Immature natural killer cell (primary cell): Measurements from ENCODE around the gene AATK. TPM values are rescaled to one million over a fixed set of nuclear protein-coding genes. Genes with fewer than 3 reads are reported as not detected.

ENCODE experiments used
- DNase-seq, 3 donors: peaks; one replicate each; pipeline ENCODE4 v3.0.0; 2022; ENCODE audit warnings: mixed read lengths in 1 of 3
- H3K27ac Mint-ChIP-seq, 6 donors: one replicate each; pipeline ENCODE4 v1.8.0; 2020; ENCODE audit warnings: mixed read lengths in 6 of 6, mild to moderate bottlenecking in 5 of 6, inconsistent platforms in 4 of 6, moderate library complexity in 3 of 6
- H3K27me3 Mint-ChIP-seq, 3 donors: one replicate each; pipeline ENCODE4 v1.8.0; 2020 to 2021; ENCODE audit warnings: low read depth in 3 of 3, mild to moderate bottlenecking in 3 of 3, mixed read lengths in 3 of 3, moderate library complexity in 3 of 3, inconsistent platforms in 1 of 3
- H3K36me3 Mint-ChIP-seq, 3 donors: one replicate each; pipeline ENCODE4 v1.8.0; 2020; ENCODE audit warnings: mixed read lengths in 3 of 3, inconsistent platforms in 2 of 3, mild to moderate bottlenecking in 2 of 3
- H3K4me1 Mint-ChIP-seq, 2 donors: one replicate each; pipeline ENCODE4 v1.8.0; 2020; ENCODE audit warnings: inconsistent platforms in 2 of 2, mild to moderate bottlenecking in 2 of 2, mixed read lengths in 2 of 2, moderate library complexity in 1 of 2
- H3K4me3 Mint-ChIP-seq, 5 donors: one replicate each; pipeline ENCODE4 v1.8.0; 2020; ENCODE audit warnings: mild to moderate bottlenecking in 5 of 5, mixed read lengths in 5 of 5, inconsistent platforms in 3 of 5, moderate library complexity in 3 of 5
- H3K9me3 Mint-ChIP-seq, 6 donors: one replicate each; pipeline ENCODE4 v1.8.0; 2020; ENCODE audit warnings: mild to moderate bottlenecking in 6 of 6, mixed read lengths in 6 of 6, inconsistent platforms in 4 of 6, moderate library complexity in 3 of 6
- polyA plus RNA-seq, 3 donors: library from polyadenylated mRNA; unstranded; fragments of 300-500 nt; fragmentation: Illumina TruSeq; gene quantifications; one replicate each; pipeline ENCODE4 v1.2.3, GENCODE V29; 2021

Gene AATK
- polyA plus RNA-seq, 3 donors from 2014 or later: 0.52 to 2.9 (median 0.97) TPM

- Mint-ChIP-seq H3K27ac (no peak overlapping the region), H3K4me3 (no peak overlapping the region), H3K27me3 (no peaks in the 10 kb centered on the region), H3K9me3 (no peaks in the 10 kb centered on the region), H3K4me1 (no peaks in the 10 kb centered on the region), H3K36me3 (no peaks in the 10 kb centered on the region)
- no peak for DNase-seq
Observed at GRCh38 chr17:81191646-81192045, 25.6 kb upstream of the AATK start.

GRCh38 chr17:81191116-81191515, 25.1 kb upstream of the AATK start:
- H3K4me3 Mint-ChIP-seq: no peak overlapping the region
- no peak overlapping the region for H3K27ac Mint-ChIP-seq
- no peaks in the 10 kb centered on the region for H3K27me3 Mint-ChIP-seq
- DNase-seq: no peak
- H3K36me3 Mint-ChIP-seq: no peaks in the 10 kb centered on the region
- no peaks in the 10 kb centered on the region for H3K4me1 Mint-ChIP-seq
- H3K9me3 Mint-ChIP-seq: no peaks in the 10 kb centered on the region

GRCh38 chr17:81190591-81190990, 24.6 kb upstream of the AATK start:
- Mint-ChIP-seq H3K4me3 (no peak overlapping the region), H3K4me1 (no peaks in the 10 kb centered on the region), H3K9me3 (no peaks in the 10 kb centered on the region), H3K27ac (no peak overlapping the region), H3K36me3 (no peaks in the 10 kb centered on the region), H3K27me3 (no peaks in the 10 kb centered on the region)
- no peak for DNase-seq

- H3K4me1 Mint-ChIP-seq: no peaks in the 10 kb centered on the region
- DNase-seq: no peak
- H3K27me3 Mint-ChIP-seq: peaks cover 0 to 2% (median 0%) of the 10 kb centered on the region in 3 donors
Observed at GRCh38 chr17:81189670-81190530, 23.9 kb upstream of the AATK start.

GRCh38 chr17:81189016-81189415, 23.0 kb upstream of the AATK start:
- Mint-ChIP-seq H3K27ac (no peak overlapping the region), H3K36me3 (no peaks in the 10 kb centered on the region), H3K4me3 (no peak overlapping the region), H3K9me3 (no peaks in the 10 kb centered on the region), H3K4me1 (no peaks in the 10 kb centered on the region), H3K27me3 (peaks cover 0 to 2% (median 0%) of the 10 kb centered on the region in 3 donors)
- DNase-seq: no peak

More at GRCh38 chr17:81189670-81190530, 23.9 kb upstream of the AATK start:
- no peaks in the 10 kb centered on the region for H3K9me3 Mint-ChIP-seq
- H3K27ac Mint-ChIP-seq: no peak overlapping the region
- H3K4me3 Mint-ChIP-seq: no peak overlapping the region
- no peaks in the 10 kb centered on the region for H3K36me3 Mint-ChIP-seq

GRCh38 chr17:81188491-81188840, 22.4 kb upstream of the AATK start:
- no peaks in the 10 kb centered on the region for H3K4me1 Mint-ChIP-seq
- no peak overlapping the region for H3K27ac Mint-ChIP-seq
- DNase-seq: no peak
- H3K36me3 Mint-ChIP-seq: no peaks in the 10 kb centered on the region
- H3K27me3 Mint-ChIP-seq: peaks cover 0 to 2% (median 0%) of the 10 kb centered on the region in 3 donors
- no peaks in the 10 kb centered on the region for H3K9me3 Mint-ChIP-seq
- H3K4me3 Mint-ChIP-seq: no peak overlapping the region

GRCh38 chr17:81187586-81188490, 21.8 kb upstream of the AATK start:
- Mint-ChIP-seq H3K9me3 (no peaks in the 10 kb centered on the region), H3K36me3 (no peaks in the 10 kb centered on the region), H3K4me3 (no peak overlapping the region), H3K27me3 (peaks cover 0 to 2% (median 0%) of the 10 kb centered on the region in 3 donors), H3K4me1 (no peaks in the 10 kb centered on the region), H3K27ac (no peak overlapping the region)
- no peak for DNase-seq

GRCh38 chr17:81187120-81187519, 21.1 kb upstream of the AATK start:
- DNase-seq: no peak
- H3K27ac Mint-ChIP-seq: no peak overlapping the region
- peaks cover 0 to 2% (median 0%) of the 10 kb centered on the region in 3 donors for H3K27me3 Mint-ChIP-seq
- H3K36me3 Mint-ChIP-seq: no peaks in the 10 kb centered on the region
- H3K9me3 Mint-ChIP-seq: no peaks in the 10 kb centered on the region
- no peaks in the 10 kb centered on the region for H3K4me1 Mint-ChIP-seq
- H3K4me3 Mint-ChIP-seq: no peak overlapping the region

GRCh38 chr17:81186203-81186602, 20.2 kb upstream of the AATK start:
- no peak for DNase-seq
- Mint-ChIP-seq H3K9me3 (no peaks in the 10 kb centered on the region), H3K27me3 (peaks cover 0 to 2% (median 0%) of the 10 kb centered on the region in 3 donors), H3K4me1 (no peaks in the 10 kb centered on the region), H3K36me3 (no peaks in the 10 kb centered on the region), H3K4me3 (no peak overlapping the region), H3K27ac (peak overlapping the region in 1 of 6 donors; percentile 17)

GRCh38 chr17:81184555-81184954, 18.5 kb upstream of the AATK start:
- peaks cover 0 to 2% (median 0%) of the 10 kb centered on the region in 3 donors for H3K27me3 Mint-ChIP-seq
- no peak for DNase-seq
- no peak overlapping the region for H3K4me3 Mint-ChIP-seq
- H3K4me1 Mint-ChIP-seq: no peaks in the 10 kb centered on the region
- no peak overlapping the region for H3K27ac Mint-ChIP-seq
- no peaks in the 10 kb centered on the region for H3K36me3 Mint-ChIP-seq
- H3K9me3 Mint-ChIP-seq: no peaks in the 10 kb centered on the region

- no peaks in the 10 kb centered on the region for H3K9me3 Mint-ChIP-seq
- peaks cover 0 to 4% (median 0%) of the 10 kb centered on the region in 3 donors for H3K27me3 Mint-ChIP-seq
- H3K4me1 Mint-ChIP-seq: no peaks in the 10 kb centered on the region
- no peak for DNase-seq
- H3K36me3 Mint-ChIP-seq: no peaks in the 10 kb centered on the region
- H3K4me3 Mint-ChIP-seq: no peak overlapping the region
- H3K27ac Mint-ChIP-seq: no peak overlapping the region
Observed at GRCh38 chr17:81183807-81184206, 17.8 kb upstream of the AATK start.

GRCh38 chr17:81183316-81183715, 17.3 kb upstream of the AATK start:
- Mint-ChIP-seq H3K36me3 (no peaks in the 10 kb centered on the region), H3K9me3 (no peaks in the 10 kb centered on the region), H3K4me1 (no peaks in the 10 kb centered on the region), H3K27me3 (peaks cover 0 to 4% (median 0%) of the 10 kb centered on the region in 3 donors), H3K27ac (no peak overlapping the region), H3K4me3 (no peak overlapping the region)
- no peak for DNase-seq

- H3K4me3 Mint-ChIP-seq: no peak overlapping the region
- H3K36me3 Mint-ChIP-seq: no peaks in the 10 kb centered on the region
- H3K4me1 Mint-ChIP-seq: no peaks in the 10 kb centered on the region
- no peaks in the 10 kb centered on the region for H3K9me3 Mint-ChIP-seq
- DNase-seq: no peak
- H3K27me3 Mint-ChIP-seq: peaks cover 0 to 4% (median 0%) of the 10 kb centered on the region in 3 donors
- no peak overlapping the region for H3K27ac Mint-ChIP-seq
Observed at GRCh38 chr17:81182596-81182995, 16.6 kb upstream of the AATK start.

- DNase-seq: no peak
- H3K9me3 Mint-ChIP-seq: no peaks in the 10 kb centered on the region
- H3K4me3 Mint-ChIP-seq: no peak overlapping the region
- peaks cover 0 to 4% (median 0%) of the 10 kb centered on the region in 3 donors for H3K27me3 Mint-ChIP-seq
- H3K4me1 Mint-ChIP-seq: no peaks in the 10 kb centered on the region
- H3K36me3 Mint-ChIP-seq: no peaks in the 10 kb centered on the region
- no peak overlapping the region for H3K27ac Mint-ChIP-seq
Observed at GRCh38 chr17:81181811-81182185, 15.8 kb upstream of the AATK start.
